SHP77 treated with DMSO at 0.1 percent for 48 hours (cell line): Measurements from ENCODE around the gene IP6K1.
"Not testable (repeated sequence)": the region's sequence is repeated elsewhere in the genome, so short reads cannot be mapped to it uniquely, and the experiment has no call there.

ENCODE experiments used
- DNase-seq: peaks from one replicate; lab custom pipeline; 2025; lab: John Stamatoyannopoulos, UW

Gene IP6K1

GRCh38 chr3:49786357-49787181 is at the start of gene IP6K1:
Gene IP6K1 (minus strand): TSS chr3:49786542. CDS start chr3:49748040, 38,502 bp downstream.
- peak; percentile 99 for DNase-seq

GRCh38 chr3:49831341-49831740 is 45.0 kb upstream of the IP6K1 start:
- no peak for DNase-seq

- no peak for DNase-seq
Observed at GRCh38 chr3:49826016-49826415, 39.7 kb upstream of the IP6K1 start.

GRCh38 chr3:49823131-49823530 is 36.8 kb upstream of the IP6K1 start:
- not testable (repeated sequence) for DNase-seq

- no peak for DNase-seq
Observed at GRCh38 chr3:49813497-49814174, 27.3 kb upstream of the IP6K1 start, which contains the start of gene UBA7. Gene UBA7 (minus strand): TSS chr3:49813953. CDS start chr3:49813787, 166 bp downstream.

- no peak for DNase-seq
Observed at GRCh38 chr3:49812916-49813496, 26.7 kb upstream of the IP6K1 start.

- DNase-seq = no peak
Observed at GRCh38 chr3:49807431-49808114, 21.2 kb upstream of the IP6K1 start.

- DNase-seq = no peak
Observed at GRCh38 chr3:49806850-49807249, 20.5 kb upstream of the IP6K1 start.

GRCh38 chr3:49805897-49806701 is 19.8 kb upstream of the IP6K1 start:
- no peak for DNase-seq

- DNase-seq = no peak
Observed at GRCh38 chr3:49805367-49805782, 19.0 kb upstream of the IP6K1 start.

GRCh38 chr3:49804141-49805041 is 18.0 kb upstream of the IP6K1 start:
- DNase-seq = no peak

GRCh38 chr3:49803465-49804140 is 17.3 kb upstream of the IP6K1 start:
- no peak for DNase-seq

GRCh38 chr3:49802719-49803464 is 16.6 kb upstream of the IP6K1 start, which contains the start of gene INKA1:
Gene INKA1 (plus strand): TSS chr3:49803261. CDS start chr3:49803393, 132 bp downstream.
- DNase-seq = peak; percentile 77

GRCh38 chr3:49801160-49801559 is 14.8 kb upstream of the IP6K1 start:
- DNase-seq = no peak

GRCh38 chr3:49799761-49800160 is 13.4 kb upstream of the IP6K1 start, which contains the start of gene CDHR4:
Gene CDHR4 (minus strand): TSS chr3:49799873. CDS start chr3:49799812, 61 bp downstream.
- no peak for DNase-seq

GRCh38 chr3:49799105-49799504 is 12.8 kb upstream of the IP6K1 start:
- no peak for DNase-seq

GRCh38 chr3:49794926-49795905 is 8.9 kb upstream of the IP6K1 start:
- no peak for DNase-seq

- no peak for DNase-seq
Observed at GRCh38 chr3:49794431-49794830, 8.1 kb upstream of the IP6K1 start.
